Measurements from ENCODE around the gene KCNJ6. TPM values are rescaled to one million over a fixed set of nuclear protein-coding genes. Genes with fewer than 3 reads are reported as not detected.
"Not testable (repeated sequence)": the region's sequence is repeated elsewhere in the genome, so short reads cannot be mapped to it uniquely, and the experiment has no call there.

The KCNJ6 gene
- total and polyA plus RNA-seq, 5 experiments from 2014 or later: not detected

GRCh38 chr21:37576929-37577328 lies 339.3 kb downstream of the KCNJ6 start:
- POLR2A ChIA-PET: interaction anchor here (0.7 kb wide), 1 partner anchor 43 kb away, joined by 5 read pairs; no protein-coding TSS in a partner anchor
- peaks cover 6 to 34% (median 17%) of the 10 kb centered on the region in 9 donors for H3K9me3 Mint-ChIP-seq
- not testable (repeated sequence) for H3K27ac Mint-ChIP-seq, H3K27me3 Mint-ChIP-seq, ATAC-seq, H3K4me3 Mint-ChIP-seq, DNase-seq, H3K4me1 Mint-ChIP-seq
- H3K36me3 Mint-ChIP-seq: peaks cover 0 to 31% (median 12%) of the 10 kb centered on the region in 3 donors

GRCh38 chr21:37575580-37575979 lies 340.7 kb downstream of the KCNJ6 start:
- Mint-ChIP-seq H3K27ac (no peak overlapping the region), H3K36me3 (peaks cover 0 to 28% (median 12%) of the 10 kb centered on the region in 3 donors), H3K9me3 (peaks cover 6 to 31% (median 17%) of the 10 kb centered on the region in 9 donors), H3K27me3 (peaks cover 0 to 3% (median 2%) of the 10 kb centered on the region in 5 donors), H3K4me1 (no peaks in the 10 kb centered on the region), H3K4me3 (no peak overlapping the region)
- DNase-seq: no peak
- POLR2A ChIA-PET: no interaction called here
- no peak for ATAC-seq

- DNase-seq: no peak
- POLR2A ChIA-PET: no interaction called here
- H3K9me3 Mint-ChIP-seq: peaks cover 6 to 23% (median 17%) of the 10 kb centered on the region in 9 donors
- peaks cover 0 to 21% (median 12%) of the 10 kb centered on the region in 3 donors for H3K36me3 Mint-ChIP-seq
- H3K27me3 Mint-ChIP-seq: peaks cover 0 to 6% (median 2%) of the 10 kb centered on the region in 5 donors
- no peak overlapping the region for H3K27ac Mint-ChIP-seq
- H3K4me1 Mint-ChIP-seq: no peaks in the 10 kb centered on the region
- ATAC-seq: no peak
- H3K4me3 Mint-ChIP-seq: no peak overlapping the region
These were observed 341.5 kb downstream of the KCNJ6 start for GRCh38 chr21:37574751-37575150.

GRCh38 chr21:37574316-37574715 lies 341.9 kb downstream of the KCNJ6 start:
- ATAC-seq (no peak), DNase-seq (no peak)
- Mint-ChIP-seq H3K4me3 (no peak overlapping the region), H3K9me3 (peaks cover 6 to 19% (median 12%) of the 10 kb centered on the region in 9 donors), H3K36me3 (peaks cover 0 to 17% (median 8%) of the 10 kb centered on the region in 3 donors), H3K27me3 (peaks cover 0 to 6% (median 2%) of the 10 kb centered on the region in 5 donors), H3K4me1 (no peaks in the 10 kb centered on the region), H3K27ac (no peak overlapping the region)
- POLR2A ChIA-PET: no interaction called here

GRCh38 chr21:37571442-37571841 lies 344.8 kb downstream of the KCNJ6 start:
- Mint-ChIP-seq H3K27ac (no peak overlapping the region), H3K4me3 (no peak overlapping the region), H3K4me1 (no peaks in the 10 kb centered on the region), H3K36me3 (no peaks in the 10 kb centered on the region), H3K27me3 (peaks cover 0 to 6% (median 2%) of the 10 kb centered on the region in 5 donors), H3K9me3 (no peaks in the 10 kb centered on the region)
- DNase-seq (no peak), ATAC-seq (no peak)
- POLR2A ChIA-PET: no interaction called here

GRCh38 chr21:37568916-37569315 lies 347.3 kb downstream of the KCNJ6 start:
- H3K4me1 Mint-ChIP-seq: peaks cover 8 to 18% (median 14%) of the 10 kb centered on the region in 4 donors

GRCh38 chr21:37568415-37568814 lies 347.8 kb downstream of the KCNJ6 start:
- Mint-ChIP-seq H3K27ac (no peak overlapping the region), H3K4me3 (no peak overlapping the region), H3K27me3 (peaks cover 0 to 4% (median 2%) of the 10 kb centered on the region in 5 donors), H3K36me3 (no peaks in the 10 kb centered on the region), H3K9me3 (no peaks in the 10 kb centered on the region), H3K4me1 (peaks cover 8 to 18% (median 14%) of the 10 kb centered on the region in 4 donors)
- ATAC-seq: no peak
- POLR2A ChIA-PET: interaction anchor here (0.6 kb wide), 1 partner anchor 353 kb away, joined by 4 read pairs; no protein-coding TSS in a partner anchor
- no peak for DNase-seq

More at GRCh38 chr21:37568916-37569315, 347.3 kb downstream of the KCNJ6 start:
- Mint-ChIP-seq H3K9me3 (no peaks in the 10 kb centered on the region), H3K4me3 (no peak overlapping the region), H3K27me3 (peaks cover 0 to 4% (median 2%) of the 10 kb centered on the region in 5 donors), H3K36me3 (no peaks in the 10 kb centered on the region), H3K27ac (no peak overlapping the region)
- POLR2A ChIA-PET: interaction anchor here (0.6 kb wide), 1 partner anchor 354 kb away, joined by 4 read pairs; no protein-coding TSS in a partner anchor
- no peak for ATAC-seq
- DNase-seq: no peak

- Mint-ChIP-seq H3K27ac (peak overlapping the region in 1 of 10 donors; percentile 29), H3K4me3 (no peak overlapping the region)
- ATAC-seq: no peak
These were observed 349.3 kb downstream of the KCNJ6 start for GRCh38 chr21:37566790-37567615.

GRCh38 chr21:37565530-37566223 lies 350.6 kb downstream of the KCNJ6 start:
- DNase-seq (no peak), ATAC-seq (no peak)
- H3K4me3 Mint-ChIP-seq: peak overlapping the region in 8 of 10 donors; percentile 38 to 99 (median 57)
- H3K36me3 Mint-ChIP-seq: no peaks in the 10 kb centered on the region
- peak overlapping the region in 9 of 10 donors; percentile 21 to 100 (median 71) for H3K27ac Mint-ChIP-seq
- H3K4me1 Mint-ChIP-seq: peaks cover 8 to 25% (median 18%) of the 10 kb centered on the region in 4 donors
- peaks cover 0 to 9% (median 0%) of the 10 kb centered on the region in 9 donors for H3K9me3 Mint-ChIP-seq
- H3K27me3 Mint-ChIP-seq: peaks cover 0 to 4% (median 0%) of the 10 kb centered on the region in 5 donors
- POLR2A ChIA-PET: interaction anchor here (3.1 kb wide), 1 partner anchor 199 kb away, joined by 13 read pairs; the partner anchor contains the start of gene DYRK1A

More at GRCh38 chr21:37566790-37567615, 349.3 kb downstream of the KCNJ6 start:
- no peak for DNase-seq
- no peaks in the 10 kb centered on the region for H3K9me3 Mint-ChIP-seq
- H3K27me3 Mint-ChIP-seq: peaks cover 0 to 4% (median 0%) of the 10 kb centered on the region in 5 donors
- peaks cover 8 to 25% (median 18%) of the 10 kb centered on the region in 4 donors for H3K4me1 Mint-ChIP-seq
- no peaks in the 10 kb centered on the region for H3K36me3 Mint-ChIP-seq
- POLR2A ChIA-PET: no interaction called here

- Mint-ChIP-seq H3K9me3 (peaks cover 0 to 9% (median 0%) of the 10 kb centered on the region in 9 donors), H3K36me3 (no peaks in the 10 kb centered on the region), H3K27me3 (peaks cover 0 to 1% (median 0%) of the 10 kb centered on the region in 5 donors), H3K4me1 (peaks cover 8 to 25% (median 18%) of the 10 kb centered on the region in 4 donors), H3K27ac (peak overlapping the region; percentile 97 to 100 (median 99)), H3K4me3 (peak overlapping the region; percentile 55 to 99 (median 98))
- ATAC-seq (no peak), DNase-seq (no peak)
- POLR2A ChIA-PET: interaction anchor here (0.8 to 3.1 kb wide), 4 partner anchors 107 to 199 kb away, joined by 3 to 13 read pairs (median 6); partner anchors contain the start of gene DYRK1A
These were observed 351.2 kb downstream of the KCNJ6 start for GRCh38 chr21:37564924-37565529.

- POLR2A ChIA-PET: interaction anchor here (0.6 to 3.1 kb wide), 17 partner anchors 9 to 1749 kb away, joined by 3 to 25 read pairs (median 4); partner anchors contain the start of genes BRWD1, DYRK1A, MORC3 and VPS26C
- peaks cover 8 to 25% (median 18%) of the 10 kb centered on the region in 4 donors for H3K4me1 Mint-ChIP-seq
- peaks cover 0 to 9% (median 0%) of the 10 kb centered on the region in 9 donors for H3K9me3 Mint-ChIP-seq
- peak; percentile 55 to 91 (median 80) for DNase-seq
- H3K36me3 Mint-ChIP-seq: no peaks in the 10 kb centered on the region
- peak overlapping the region; percentile 95 to 99 (median 98) for H3K4me3 Mint-ChIP-seq
- peak overlapping the region; percentile 97 to 100 (median 99) for H3K27ac Mint-ChIP-seq
- ATAC-seq: peak; percentile 74
- H3K27me3 Mint-ChIP-seq: no peaks in the 10 kb centered on the region
These were observed 351.8 kb downstream of the KCNJ6 start for GRCh38 chr21:37564341-37564923.
